GM18861 (cell line): ENCODE results near the gene PALS1.
"Not testable (repeated sequence)": the region's sequence is repeated elsewhere in the genome, so short reads cannot be mapped to it uniquely, and the experiment has no call there.

Experiments
- ATAC-seq: cut with Tn5 transposase; IDR thresholded peaks from one replicate; pipeline ENCODE4 v1.9.1; 2021; ENCODE audit not compliant: unreplicated experiment

The PALS1 gene

GRCh38 chr14:67257906-67258305 lies 16.7 kb downstream of the PALS1 start:
- no peak for ATAC-seq

DNA sequence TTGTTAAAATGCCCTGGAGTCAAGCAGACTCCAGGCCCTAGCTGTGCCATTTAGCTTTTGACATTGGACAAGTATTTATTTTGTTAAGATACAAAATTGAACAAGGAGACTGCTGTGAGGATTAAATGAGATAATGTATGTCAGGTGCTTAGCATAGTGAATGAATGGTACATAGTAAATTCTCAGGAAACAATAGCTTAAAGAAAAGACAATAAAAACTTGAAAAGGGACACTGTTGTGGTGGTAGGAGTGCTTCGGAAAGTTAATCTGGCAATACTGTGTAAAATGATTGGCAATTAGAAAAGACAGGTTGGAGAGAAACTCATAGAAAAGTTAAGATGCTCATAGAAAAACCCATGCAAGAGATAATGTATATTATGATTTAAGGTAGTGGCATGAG lies 19.7 kb downstream of the PALS1 start:
- no peak for ATAC-seq

DNA sequence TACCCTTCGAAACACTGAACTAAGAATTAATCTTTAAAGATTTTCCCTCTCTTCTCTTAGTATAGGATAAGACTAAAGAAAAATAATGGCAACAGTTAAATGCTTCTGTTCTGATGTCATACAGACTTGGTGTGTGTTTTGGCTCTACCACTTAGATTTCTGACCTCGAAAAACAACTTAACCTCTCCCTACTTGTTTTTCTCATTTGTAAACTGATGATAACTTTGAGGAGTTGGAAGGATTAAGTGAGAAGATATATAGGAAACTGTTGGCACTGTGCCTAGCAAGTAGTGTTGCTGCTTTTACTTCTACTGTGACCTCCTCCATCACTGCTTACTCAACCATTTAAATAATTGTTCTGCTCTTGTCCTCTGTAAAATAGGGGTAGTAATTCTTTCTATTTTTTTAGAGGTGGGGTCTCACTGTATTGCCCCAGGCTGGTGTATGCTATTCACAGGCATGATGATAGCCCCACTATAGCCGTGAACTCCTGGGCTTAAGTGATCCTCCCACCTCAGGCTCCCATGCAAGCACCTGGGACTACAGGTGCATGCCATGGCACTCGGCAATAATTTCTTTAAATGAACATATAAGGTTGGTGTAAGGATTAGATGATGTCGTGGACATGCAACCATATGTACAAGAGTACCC lies 22.4 kb downstream of the PALS1 start:
- no peak for ATAC-seq

DNA sequence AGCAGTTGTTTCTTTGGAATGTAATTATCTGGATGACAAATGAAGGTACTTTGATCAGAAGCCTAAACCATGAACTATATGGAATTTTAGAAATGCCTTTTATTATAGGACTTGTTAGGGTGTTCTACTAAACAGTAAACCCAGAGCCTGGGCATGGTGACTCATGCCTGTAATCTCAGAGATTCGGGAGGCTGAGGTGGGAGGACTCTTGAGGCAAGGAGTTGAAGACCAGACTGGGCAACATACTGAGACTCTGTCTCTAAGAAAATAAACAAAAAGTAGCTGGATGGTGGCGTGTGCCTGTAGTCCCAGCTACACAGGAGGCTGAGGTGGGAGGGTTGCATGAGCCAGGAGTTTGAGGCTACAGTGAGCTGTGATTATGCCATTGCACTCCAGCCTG lies 23.9 kb downstream of the PALS1 start:
- ATAC-seq, result no peak

DNA sequence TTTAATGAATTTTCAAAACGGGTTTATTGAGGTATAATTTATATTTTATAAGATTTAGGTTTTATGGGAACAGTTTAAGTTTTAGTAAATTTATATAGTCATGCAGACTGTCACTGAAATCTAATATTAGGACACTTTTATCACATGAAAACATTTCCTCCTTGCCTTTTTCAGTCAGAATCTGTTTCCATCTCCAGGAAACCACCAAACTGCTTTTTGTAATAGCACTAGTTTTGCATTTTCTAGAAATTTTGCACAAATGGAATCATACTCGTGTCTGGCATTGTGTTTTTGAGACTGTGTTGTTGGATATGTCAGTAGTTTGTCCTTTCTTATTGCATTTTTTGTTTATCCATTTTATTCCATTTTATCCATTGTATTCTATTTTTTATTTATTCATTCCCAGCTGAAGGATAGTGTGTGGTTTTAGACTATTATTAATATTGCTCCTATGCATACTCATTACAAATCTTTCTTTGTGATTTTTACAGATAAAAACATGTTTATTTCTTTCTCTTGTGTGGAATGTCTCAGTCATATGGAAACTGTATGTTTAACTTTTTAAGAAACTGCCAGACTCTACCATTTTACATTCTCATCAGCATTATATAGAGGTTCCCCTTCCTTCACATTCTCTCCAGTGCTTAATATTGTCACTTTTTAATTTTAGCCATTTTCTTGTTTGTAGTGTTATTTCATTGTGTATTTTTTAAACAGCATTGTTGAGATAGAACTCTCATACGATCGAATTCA lies 26.5 kb downstream of the PALS1 start:
- ATAC-seq, result no peak

DNA sequence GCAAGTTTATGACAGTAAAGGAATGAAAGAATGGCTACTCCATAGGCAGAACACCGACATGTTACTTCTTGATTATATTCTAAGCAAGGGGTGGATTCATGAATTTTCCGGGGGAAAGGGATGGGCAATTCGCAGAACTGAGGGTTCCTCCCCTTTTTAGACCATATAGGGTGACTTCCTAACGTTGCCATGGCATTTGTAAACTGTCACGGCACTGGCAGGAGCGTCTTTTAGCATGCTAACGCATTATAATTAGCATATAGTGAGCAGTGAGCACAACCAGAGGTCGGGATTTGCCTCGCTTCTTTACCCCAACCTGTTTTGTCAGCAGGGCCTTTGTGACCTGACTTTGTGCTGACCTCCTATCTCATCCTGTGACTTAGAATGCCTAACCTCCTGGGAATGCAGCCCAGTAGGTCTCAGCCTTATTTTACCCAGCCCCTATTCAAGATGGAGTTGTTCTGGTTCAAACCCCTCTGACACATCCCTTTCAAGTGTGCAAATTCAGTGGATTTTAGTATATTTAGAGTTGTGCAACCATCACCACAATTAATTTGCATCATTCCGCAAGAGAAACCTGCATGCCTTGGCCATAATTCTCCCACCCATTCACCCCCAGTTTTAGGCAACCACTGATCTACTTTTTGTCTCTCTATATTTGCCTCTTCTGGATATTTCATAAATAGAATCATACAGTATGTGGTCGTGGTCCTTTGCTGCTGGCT lies 27.4 kb downstream of the PALS1 start:
- ATAC-seq, result no peak

DNA sequence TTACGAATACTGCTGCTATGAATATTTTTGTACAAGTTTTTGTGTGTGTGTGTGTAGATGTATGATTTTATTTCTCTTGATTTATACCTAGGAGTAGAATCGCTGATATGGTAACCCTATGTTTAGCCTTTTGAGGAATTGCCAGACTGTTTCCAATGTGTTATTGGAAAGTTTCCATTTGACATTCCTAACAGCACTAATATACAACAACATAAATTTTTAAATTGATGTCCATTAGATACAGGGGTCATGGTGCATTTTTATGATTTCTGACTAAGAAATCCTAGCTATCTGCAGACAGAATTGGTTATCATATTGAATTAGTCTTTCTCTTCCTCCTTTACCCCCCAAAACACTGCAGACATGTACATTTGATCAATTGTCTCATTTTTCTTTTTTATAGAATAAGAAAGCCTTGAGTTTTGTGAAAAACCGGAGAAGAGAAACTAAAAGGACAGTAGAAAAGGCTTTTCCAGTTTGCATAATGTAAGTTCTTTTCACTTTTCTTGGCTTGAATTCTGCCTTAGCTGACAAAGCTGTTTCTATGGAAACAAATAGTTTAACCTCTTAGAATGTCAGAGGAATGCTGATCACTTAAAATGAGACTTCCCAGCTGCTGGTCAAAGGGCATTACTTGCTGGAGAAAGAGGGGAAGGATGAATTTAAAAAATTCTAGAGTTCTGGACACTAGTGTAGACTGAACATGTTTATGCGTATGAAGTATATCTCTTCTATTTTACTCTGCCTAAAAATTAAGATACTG lies 28.2 kb downstream of the PALS1 start:
- ATAC-seq, result no peak

DNA sequence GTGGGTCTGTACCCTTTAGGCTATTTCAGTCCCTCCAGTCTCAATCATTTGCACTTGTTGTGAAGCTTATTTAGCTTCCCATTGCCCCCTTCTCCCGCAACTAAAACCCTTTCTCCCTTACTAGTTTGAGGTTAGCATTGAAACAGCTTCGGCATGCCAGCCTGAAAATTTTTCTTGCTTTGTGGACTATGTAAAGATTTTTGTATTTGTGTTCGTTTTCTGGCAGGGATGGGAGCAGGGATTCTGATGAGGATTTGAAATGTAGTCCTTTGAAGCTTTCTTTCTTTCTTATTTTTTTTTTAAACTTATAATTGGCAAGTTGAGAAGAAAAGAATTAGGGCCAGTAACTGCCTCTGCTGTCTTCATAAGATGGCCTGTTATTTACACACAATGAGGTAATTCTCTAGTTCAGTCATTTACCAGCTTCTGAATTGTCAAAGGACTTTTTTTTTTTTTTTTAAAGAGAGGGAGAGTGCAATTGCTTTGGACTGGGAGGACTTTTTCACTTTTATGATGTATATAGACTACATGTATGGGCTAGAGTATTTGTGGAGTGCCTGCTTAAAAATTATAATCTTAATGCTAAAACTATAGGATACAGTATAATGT lies 29.0 kb downstream of the PALS1 start:
- ATAC-seq, result no peak

DNA sequence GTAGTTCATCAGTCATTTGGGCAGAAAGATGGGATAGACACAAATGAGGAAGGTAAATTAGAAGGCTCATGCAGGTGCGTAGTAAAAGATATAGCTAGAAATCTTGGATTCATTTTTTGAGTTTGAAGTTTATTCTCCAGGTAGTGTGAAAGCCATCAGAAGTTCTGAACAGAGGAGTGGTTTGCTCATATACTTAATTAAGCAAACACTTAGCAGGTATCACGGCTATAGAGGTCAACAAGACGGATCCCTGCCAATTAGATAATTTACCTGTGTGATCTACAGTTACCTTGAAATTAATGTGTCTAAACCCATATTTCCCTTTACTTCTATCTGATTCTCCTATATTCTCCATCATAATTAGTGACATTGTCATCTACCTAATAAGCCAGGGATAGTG lies 29.7 kb downstream of the PALS1 start:
- ATAC-seq, result no peak

DNA sequence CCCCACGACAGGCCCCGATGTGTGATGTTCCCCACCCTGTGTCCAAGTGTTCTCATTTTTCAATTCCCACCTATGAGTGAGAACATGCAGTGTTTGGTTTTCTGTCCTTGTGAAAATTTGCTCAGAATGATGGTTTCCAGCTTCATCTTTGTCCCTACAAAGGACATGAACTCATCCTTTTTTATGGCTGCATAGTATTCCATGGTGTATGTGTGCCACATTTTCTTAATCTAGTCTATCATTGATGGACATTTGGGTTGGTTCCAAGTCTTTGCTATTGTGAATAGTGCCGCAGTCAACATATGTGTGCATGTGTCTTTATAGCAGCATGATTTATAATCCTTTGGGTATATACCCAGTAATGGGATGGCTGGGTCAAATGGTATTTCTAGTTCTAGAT lies 32.0 kb downstream of the PALS1 start:
- not testable (repeated sequence) for ATAC-seq

DNA sequence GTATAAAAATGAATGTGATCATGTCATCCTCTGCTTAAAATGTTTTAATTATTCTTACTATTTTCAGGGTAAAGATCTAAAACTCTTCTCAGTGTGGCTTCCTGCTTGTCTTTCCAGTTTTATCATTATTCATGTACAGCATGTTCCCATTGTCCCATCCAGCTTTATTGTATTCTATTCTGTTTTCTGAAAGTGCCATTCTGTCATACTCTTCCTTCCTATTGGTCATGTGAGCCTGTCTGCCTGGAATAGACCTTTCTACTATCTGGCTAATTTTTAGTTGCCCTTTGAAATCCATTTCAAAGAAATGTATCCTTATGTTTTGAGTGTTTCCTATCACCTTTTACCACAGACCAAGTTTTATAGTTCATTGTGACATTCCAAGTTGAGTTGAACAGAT lies 34.9 kb downstream of the PALS1 start:
- no peak for ATAC-seq

DNA sequence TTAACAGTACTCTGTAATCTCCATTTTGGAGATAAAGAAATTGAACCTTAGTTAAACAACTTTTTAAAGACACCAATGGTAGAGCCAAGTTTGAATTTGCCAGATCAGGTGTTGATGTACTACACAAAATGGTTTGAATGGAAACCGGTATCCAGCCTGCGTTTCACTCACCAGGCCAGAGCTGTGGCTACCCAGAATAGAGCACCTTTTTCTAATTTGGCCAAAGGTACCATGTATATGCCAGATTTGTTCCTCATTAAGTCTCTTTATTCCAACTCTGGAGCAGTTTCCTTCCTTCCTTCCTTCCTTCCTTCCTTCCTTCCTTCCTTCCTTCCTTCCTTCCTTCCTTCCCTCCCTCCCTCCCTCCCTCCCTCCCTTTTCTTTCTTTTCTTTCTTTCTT lies 39.3 kb downstream of the PALS1 start:
- ATAC-seq, result no peak

DNA sequence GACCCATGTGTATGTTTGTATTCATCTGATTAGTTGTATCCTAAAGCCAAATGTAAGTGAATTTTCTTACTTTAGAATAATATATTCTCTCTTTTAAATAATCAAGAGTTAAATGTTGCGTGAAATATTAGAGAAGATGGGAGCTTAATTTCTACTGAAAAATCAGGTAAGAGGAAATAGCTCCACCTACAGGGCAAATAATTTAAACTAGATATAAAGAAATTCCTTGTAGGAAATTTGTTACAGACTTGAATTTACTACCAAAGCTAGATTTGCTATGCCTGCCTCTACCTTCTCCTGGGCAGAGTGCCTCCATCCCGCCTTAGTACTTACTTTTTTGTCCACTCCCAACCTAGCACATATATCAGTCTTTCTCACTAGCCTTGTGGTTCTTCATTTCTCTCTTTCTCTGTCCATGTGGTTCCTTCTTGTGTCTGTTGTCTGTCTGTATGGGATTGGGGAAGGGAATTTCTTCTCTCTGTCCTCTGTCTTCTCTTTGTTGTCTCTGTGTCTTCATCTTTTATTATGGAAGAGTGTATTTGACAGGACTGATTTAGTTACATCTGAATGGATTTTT lies 44.7 kb downstream of the PALS1 start:
- ATAC-seq, result no peak
